Kidney epithelial cell (primary cell): ENCODE results near the gene NT5DC1. TPM values are rescaled to one million over a fixed set of nuclear protein-coding genes. Genes with fewer than 3 reads are reported as not detected.

Experiments
- DNase-seq: peaks from one replicate; pipeline ENCODE4 v3.0.0-alpha.2; 2010; ENCODE audit warnings: low read depth
- H3K27me3 ChIP-seq: 2 replicates; pipeline ENCODE4 v1.6.0; 2011; ENCODE audit warnings: low read length; ENCODE audit not compliant: control insufficient read depth, insufficient read depth
- H3K36me3 ChIP-seq: 2 replicates; pipeline ENCODE4 v1.5.1; 2011; ENCODE audit warnings: low read length; ENCODE audit not compliant: control insufficient read depth, insufficient read depth
- H3K4me3 ChIP-seq: 2 replicates; pipeline ENCODE4 v1.5.1; 2011; ENCODE audit warnings: low read depth, mild to moderate bottlenecking, control low read depth, low read length
- total RNA-seq: library from RNA; depleted of rRNA; stranded (reverse); fragments of >200 nt; gene quantifications from 2 replicates; pipeline ENCODE4 v1.2.3, GENCODE V29; 2015
- TF ChIP-seq, protein P1 (sequence below): IDR thresholded peaks from 2 replicates; pipeline ENCODE4 v1.5.1; 2011; ENCODE audit warnings: mild to moderate bottlenecking, moderate library complexity, low read length, control low read depth, inconsistent platforms; ENCODE audit not compliant: insufficient read depth, poor library complexity, severe bottlenecking

The NT5DC1 gene
- total RNA-seq, 1 donor from 2014 or later = 19.3 TPM

DNA sequence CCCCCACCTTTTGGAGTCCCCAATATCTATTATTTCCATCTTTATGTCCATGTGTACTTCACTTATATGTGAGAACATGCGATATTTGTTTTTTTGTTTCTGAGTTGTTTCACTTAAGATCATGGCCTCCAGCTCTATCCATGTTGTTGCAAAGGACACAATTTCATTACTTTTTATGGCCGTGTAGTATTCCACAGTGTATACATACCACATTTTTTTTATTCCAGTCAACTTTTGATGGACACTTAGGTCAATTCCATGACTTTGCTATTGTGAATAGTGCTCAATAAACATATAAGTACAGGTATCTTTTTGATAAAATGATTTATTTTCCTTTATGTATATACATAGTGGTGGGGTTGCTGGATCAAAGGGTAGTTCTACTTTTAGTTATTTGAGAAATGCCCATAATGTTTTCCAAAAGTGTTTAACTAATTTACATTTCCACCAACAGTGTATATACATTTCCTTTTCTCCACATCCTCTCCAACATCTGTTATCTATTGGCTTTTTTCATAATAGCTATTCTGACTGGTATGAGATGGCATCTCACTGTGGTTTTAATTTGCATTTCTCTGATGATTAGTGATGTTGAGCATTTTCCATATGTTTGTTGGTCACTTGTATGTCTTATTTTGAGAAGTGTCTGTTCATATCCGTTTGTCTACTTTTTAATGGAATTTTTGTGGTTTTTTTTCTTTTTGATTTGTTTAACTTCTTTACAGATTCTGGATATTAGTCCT, 59.3 kb downstream of the NT5DC1 start:
- TF ChIP-seq, protein P1, sequence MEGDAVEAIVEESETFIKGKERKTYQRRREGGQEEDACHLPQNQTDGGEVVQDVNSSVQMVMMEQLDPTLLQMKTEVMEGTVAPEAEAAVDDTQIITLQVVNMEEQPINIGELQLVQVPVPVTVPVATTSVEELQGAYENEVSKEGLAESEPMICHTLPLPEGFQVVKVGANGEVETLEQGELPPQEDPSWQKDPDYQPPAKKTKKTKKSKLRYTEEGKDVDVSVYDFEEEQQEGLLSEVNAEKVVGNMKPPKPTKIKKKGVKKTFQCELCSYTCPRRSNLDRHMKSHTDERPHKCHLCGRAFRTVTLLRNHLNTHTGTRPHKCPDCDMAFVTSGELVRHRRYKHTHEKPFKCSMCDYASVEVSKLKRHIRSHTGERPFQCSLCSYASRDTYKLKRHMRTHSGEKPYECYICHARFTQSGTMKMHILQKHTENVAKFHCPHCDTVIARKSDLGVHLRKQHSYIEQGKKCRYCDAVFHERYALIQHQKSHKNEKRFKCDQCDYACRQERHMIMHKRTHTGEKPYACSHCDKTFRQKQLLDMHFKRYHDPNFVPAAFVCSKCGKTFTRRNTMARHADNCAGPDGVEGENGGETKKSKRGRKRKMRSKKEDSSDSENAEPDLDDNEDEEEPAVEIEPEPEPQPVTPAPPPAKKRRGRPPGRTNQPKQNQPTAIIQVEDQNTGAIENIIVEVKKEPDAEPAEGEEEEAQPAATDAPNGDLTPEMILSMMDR = no peak
- Histone ChIP-seq H3K27me3 (no peaks in the 10 kb centered on the region), H3K4me3 (no peak overlapping the region), H3K36me3 (no peaks in the 10 kb centered on the region)
- no peak for DNase-seq

DNA sequence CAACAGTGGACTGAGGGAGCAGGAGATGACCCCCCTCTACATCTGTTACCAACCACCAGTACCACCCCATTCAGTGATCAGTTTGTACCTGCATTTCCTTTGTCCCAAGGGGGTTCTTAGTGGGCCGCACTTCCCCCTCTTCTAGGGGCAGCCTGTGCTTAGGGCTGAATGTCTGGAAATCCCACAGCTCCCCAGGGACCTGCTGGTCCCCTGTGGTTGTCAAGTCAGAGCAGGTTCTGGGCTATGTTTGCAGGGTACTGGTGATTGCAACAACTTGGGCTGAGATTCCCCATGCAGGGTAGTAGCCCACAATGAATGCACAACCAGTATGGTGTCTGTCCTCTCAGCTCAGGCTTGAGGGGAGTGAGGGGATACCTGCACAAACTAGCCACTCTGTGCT, 64.9 kb downstream of the NT5DC1 start:
- TF ChIP-seq, protein P1 = no peak
- no peak for DNase-seq
- Histone ChIP-seq H3K27me3 (no peaks in the 10 kb centered on the region), H3K4me3 (no peak overlapping the region), H3K36me3 (no peaks in the 10 kb centered on the region)

DNA sequence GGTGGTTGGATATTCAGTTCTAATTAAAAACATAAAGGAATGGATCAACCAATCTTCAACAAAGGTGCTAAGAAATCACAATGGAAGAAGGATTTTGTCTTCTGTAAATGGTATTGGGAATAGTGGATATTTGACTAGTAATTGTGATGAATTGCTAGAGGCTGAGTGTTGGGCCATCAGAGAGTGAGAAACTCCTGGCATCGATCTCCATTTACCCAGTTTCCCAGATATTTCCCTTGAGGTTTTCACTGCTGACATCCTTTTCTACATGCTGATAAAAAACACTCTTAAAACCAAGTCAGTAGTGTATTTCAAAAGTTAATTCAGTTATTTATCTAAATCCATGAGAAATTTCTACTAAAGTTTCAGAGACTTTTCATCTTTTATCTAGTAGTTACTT, 65.7 kb downstream of the NT5DC1 start:
- Histone ChIP-seq H3K4me3 (no peak overlapping the region), H3K36me3 (no peaks in the 10 kb centered on the region), H3K27me3 (no peaks in the 10 kb centered on the region)
- TF ChIP-seq, protein P1 = no peak
- DNase-seq = no peak

DNA sequence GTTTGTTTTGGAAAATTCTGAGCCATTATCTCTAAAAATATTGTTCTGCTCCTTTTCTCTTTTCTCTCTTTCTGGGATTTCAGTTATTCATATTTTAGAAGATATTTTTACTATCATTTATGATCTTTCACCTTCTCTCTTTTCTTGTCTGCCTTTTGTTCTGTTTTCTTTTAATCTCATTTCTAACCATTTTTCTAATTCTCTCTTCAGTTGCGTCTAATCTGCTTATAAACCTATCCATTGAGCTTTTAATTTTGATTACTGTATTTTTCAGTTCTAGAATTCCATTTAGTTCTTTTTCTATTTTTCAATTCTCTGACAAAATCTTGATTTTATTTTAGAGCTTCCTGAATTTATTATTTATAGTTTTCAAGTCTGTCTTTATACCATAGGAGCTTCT, 67.5 kb downstream of the NT5DC1 start:
- Histone ChIP-seq H3K4me3 (no peak overlapping the region), H3K27me3 (no peaks in the 10 kb centered on the region), H3K36me3 (no peaks in the 10 kb centered on the region)
- DNase-seq = no peak
- TF ChIP-seq, protein P1 = no peak

DNA sequence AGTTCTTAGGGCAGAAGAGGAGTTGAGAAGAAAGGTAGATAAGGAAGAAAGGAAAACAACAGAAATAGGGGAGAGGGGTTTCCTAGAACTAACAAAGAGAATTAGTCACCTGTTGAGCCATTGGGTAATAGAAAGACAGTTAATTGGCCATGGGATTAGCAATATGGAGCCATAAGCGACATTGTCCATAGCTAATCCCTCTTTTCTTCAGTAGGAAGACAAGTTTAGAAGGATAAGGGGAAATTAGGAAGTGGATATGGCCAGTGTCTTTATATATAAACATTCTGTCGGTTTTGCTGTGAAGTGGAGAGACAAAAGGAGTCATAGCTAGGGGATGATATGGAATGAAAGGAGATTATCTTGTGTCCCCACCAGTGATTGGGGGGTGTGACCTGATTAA, 69.2 kb downstream of the NT5DC1 start:
- Histone ChIP-seq H3K4me3 (no peak overlapping the region), H3K36me3 (no peaks in the 10 kb centered on the region), H3K27me3 (no peaks in the 10 kb centered on the region)
- no peak for DNase-seq
- TF ChIP-seq, protein P1 = no peak
